ENCODE measurements around the gene SLAMF8. TPM values are rescaled to one million over a fixed set of nuclear protein-coding genes. Genes with fewer than 3 reads are reported as not detected.

The SLAMF8 gene
- total and polyA plus RNA-seq, 4 donors: 5.2 to 67.0 (median 28.4) TPM

GRCh38 chr1:159861218-159861617 is 34.5 kb downstream of the SLAMF8 start:
- Histone ChIP-seq H3K36me3 (ENCODE audit: control insufficient read depth in 4 of 4, insufficient read depth in 4 of 4, low read length in 4 of 4) (no peaks in the 10 kb centered on the region), H3K9me3 (ENCODE audit: control insufficient read depth in 4 of 4, insufficient read depth in 3 of 4, low read length in 3 of 4) (no peaks in the 10 kb centered on the region), H3K27me3 (ENCODE audit: control insufficient read depth in 3 of 3, insufficient read depth in 3 of 3, low read length in 2 of 3) (no peaks in the 10 kb centered on the region), H3K9ac (ENCODE audit: insufficient read depth in 1 of 2, low read length in 2 of 2) (no peak overlapping the region), H3K4me1 (ENCODE audit: control insufficient read depth in 5 of 5, insufficient read depth in 5 of 5, low read length in 5 of 5) (peaks cover 0 to 3% (median 0%) of the 10 kb centered on the region in 5 donors), H3K27ac (ENCODE audit: low read depth in 1 of 2, low read length in 1 of 2) (no peak overlapping the region), H3K4me3 (no peak overlapping the region)
- 74 to 83% methylated on average over 8 of the region's 8 CpGs for WGBS, 2 donors
- ATAC-seq (ENCODE audit: insufficient read depth, low FRiP score) (no peak), DNase-seq (no peak)
- TF ChIP-seq CTCF (IDR thresholded peaks at IDR 0.05; ENCODE audit: control extremely low read depth, extremely low read depth): no peak

GRCh38 chr1:159862031-159862430 is 35.4 kb downstream of the SLAMF8 start:
- no peak overlapping the region for H3K4me3 ChIP-seq
- ATAC-seq (ENCODE audit: insufficient read depth, low FRiP score) (no peak), DNase-seq (no peak)
- no peaks in the 10 kb centered on the region for H3K9me3 ChIP-seq (ENCODE audit: control insufficient read depth in 4 of 4, insufficient read depth in 3 of 4, low read length in 3 of 4)
- H3K27me3 ChIP-seq (ENCODE audit: control insufficient read depth in 3 of 3, insufficient read depth in 3 of 3, low read length in 2 of 3): no peaks in the 10 kb centered on the region
- H3K4me1 ChIP-seq (ENCODE audit: control insufficient read depth in 5 of 5, insufficient read depth in 5 of 5, low read length in 5 of 5): peaks cover 0 to 3% (median 0%) of the 10 kb centered on the region in 5 donors
- no peak for TF ChIP-seq CTCF (IDR thresholded peaks at IDR 0.05; ENCODE audit: control extremely low read depth, extremely low read depth)
- WGBS, 2 donors: 88 to 94% methylated on average over 5 of the region's 5 CpGs
- no peak overlapping the region for H3K9ac ChIP-seq (ENCODE audit: insufficient read depth in 1 of 2, low read length in 2 of 2)
- no peaks in the 10 kb centered on the region for H3K36me3 ChIP-seq (ENCODE audit: control insufficient read depth in 4 of 4, insufficient read depth in 4 of 4, low read length in 4 of 4)
- H3K27ac ChIP-seq (ENCODE audit: low read depth in 1 of 2, low read length in 1 of 2): no peak overlapping the region

GRCh38 chr1:159862557-159862956 is 35.9 kb downstream of the SLAMF8 start, which contains the start of gene VSIG8:
Gene VSIG8 (minus strand): TSS chr1:159862657. CDS start chr1:159862521, 136 bp downstream.
- no peak for ATAC-seq (ENCODE audit: insufficient read depth, low FRiP score)

More at GRCh38 chr1:159862557-159862956, 35.9 kb downstream of the SLAMF8 start, which contains the start of gene VSIG8:
- no peak for DNase-seq
- no peak within 1 kb of the TSS for H3K4me3 ChIP-seq
- no peaks in the 10 kb centered on the region for H3K27me3 ChIP-seq (ENCODE audit: control insufficient read depth in 3 of 3, insufficient read depth in 3 of 3, low read length in 2 of 3)
- peaks cover 0 to 3% (median 0%) of the 10 kb centered on the region in 5 donors for H3K4me1 ChIP-seq (ENCODE audit: control insufficient read depth in 5 of 5, insufficient read depth in 5 of 5, low read length in 5 of 5)
- no peak within 1 kb of the TSS for H3K9ac ChIP-seq (ENCODE audit: insufficient read depth in 1 of 2, low read length in 2 of 2)
- H3K27ac ChIP-seq (ENCODE audit: low read depth in 1 of 2, low read length in 1 of 2): no peak within 1 kb of the TSS
- H3K36me3 ChIP-seq (ENCODE audit: control insufficient read depth in 4 of 4, insufficient read depth in 4 of 4, low read length in 4 of 4): no peaks in the 10 kb centered on the region
- 78 to 89% methylated on average over 4 of the region's 4 CpGs for WGBS, 2 donors
- H3K9me3 ChIP-seq (ENCODE audit: control insufficient read depth in 4 of 4, insufficient read depth in 3 of 4, low read length in 3 of 4): no peaks in the 10 kb centered on the region
- TF ChIP-seq CTCF (IDR thresholded peaks at IDR 0.05; ENCODE audit: control extremely low read depth, extremely low read depth): no peak
